ENCODE results near the gene NR3C2.

GRCh38 chr4:148048598-148048997 lies 393.6 kb downstream of the NR3C2 start:
- TF ChIP-seq TAF1 (IDR thresholded peaks at IDR 0.05; ENCODE audit: low read depth) = no peak
- TF ChIP-seq CTCF (IDR thresholded peaks at IDR 0.05; ENCODE audit: poor library complexity, severe bottlenecking) = no peak

Data from neural cell (in vitro differentiated cells).